ENCODE measurements around the gene NUDT2.
"Not testable (repeated sequence)": the region's sequence is repeated elsewhere in the genome, so short reads cannot be mapped to it uniquely, and the experiment has no call there.

The NUDT2 gene

GRCh38 chr9:34328987-34329832, at the start of gene NUDT2, which contains the start of gene KIF24:
TSS of gene NUDT2 (plus strand) at chr9:34329569. CDS start at chr9:34339040, 9,471 bp downstream.
TSS of gene KIF24 (minus strand) at chr9:34329268. CDS start at chr9:34311346, 17,922 bp downstream.
- peak; percentile 99 for DNase-seq

GRCh38 chr9:34282096-34282495, 47.3 kb upstream of the NUDT2 start:
- no peak for DNase-seq

- DNase-seq = no peak
These were observed 40.2 kb upstream of the NUDT2 start for GRCh38 chr9:34289159-34289558.

- no peak for DNase-seq
These were observed 38.3 kb upstream of the NUDT2 start for GRCh38 chr9:34291023-34291422.

GRCh38 chr9:34291423-34291822, 37.9 kb upstream of the NUDT2 start:
- DNase-seq = no peak

- DNase-seq = no peak
These were observed 36.8 kb upstream of the NUDT2 start for GRCh38 chr9:34292552-34292951.

- DNase-seq = not testable (repeated sequence)
These were observed 28.3 kb upstream of the NUDT2 start for GRCh38 chr9:34301064-34301463.

GRCh38 chr9:34308316-34308715, 21.1 kb upstream of the NUDT2 start:
- not testable (repeated sequence) for DNase-seq

GRCh38 chr9:34310215-34310614, 19.2 kb upstream of the NUDT2 start:
- DNase-seq = no peak

GRCh38 chr9:34311499-34312185, 17.7 kb upstream of the NUDT2 start:
- DNase-seq = no peak

GRCh38 chr9:34317436-34317835, 11.9 kb upstream of the NUDT2 start:
- no peak for DNase-seq

- DNase-seq = no peak
These were observed 11.1 kb upstream of the NUDT2 start for GRCh38 chr9:34318163-34318790.

GRCh38 chr9:34321451-34321850, 7.9 kb upstream of the NUDT2 start:
- no peak for DNase-seq

GRCh38 chr9:34322899-34323591, 6.3 kb upstream of the NUDT2 start:
- DNase-seq = no peak

- no peak for DNase-seq
These were observed 2.7 kb upstream of the NUDT2 start for GRCh38 chr9:34326690-34327089.

GRCh38 chr9:34328500-34328986, 826 bp upstream of the NUDT2 start:
- DNase-seq = peak; percentile 62

- DNase-seq = no peak
These were observed 1.8 kb downstream of the NUDT2 start for GRCh38 chr9:34331196-34331595.

GRCh38 chr9:34332076-34332964, 3.0 kb downstream of the NUDT2 start:
- peak; percentile 58 for DNase-seq

GRCh38 chr9:34333836-34334235, 4.5 kb downstream of the NUDT2 start:
- no peak for DNase-seq

GRCh38 chr9:34334337-34334824, 5.0 kb downstream of the NUDT2 start:
- no peak for DNase-seq

GRCh38 chr9:34334916-34335315, 5.5 kb downstream of the NUDT2 start:
- no peak for DNase-seq

GRCh38 chr9:34335376-34335775, 6.0 kb downstream of the NUDT2 start:
- DNase-seq = no peak

Measured in kidney glomerular epithelial cell (primary cell).